H1 (cell line): Measurements from ENCODE around the gene CACNA1C. TPM values are rescaled to one million over a fixed set of nuclear protein-coding genes. Genes with fewer than 3 reads are reported as not detected.
"Not testable (repeated sequence)": the region's sequence is repeated elsewhere in the genome, so short reads cannot be mapped to it uniquely, and the experiment has no call there.

Source experiments
- CTCF ChIA-PET: fragments of 300-600 bp; sonication (Branson Sonifier 250); formaldehyde crosslinking; loops from one replicate; lab custom pipeline; 2021; ENCODE audit not compliant: partially characterized antibody; lab: Charles Lee
- POLR2A ChIA-PET: fragments of 300-600 bp; sonication (Branson Sonifier 250); formaldehyde crosslinking; loops from one replicate; lab custom pipeline; 2021; ENCODE audit warnings: inconsistent platforms; ENCODE audit not compliant: partially characterized antibody; lab: Charles Lee
- DNase-seq, 2 experiments: peaks; one replicate each; pipeline versions ENCODE4 v3.0.0 to v3.0.0-alpha.2; 2010 to 2022; ENCODE audit warnings: low spot score in 2 of 2, low read depth in 1 of 2, mixed read lengths in 1 of 2
- FAIRE-seq: peaks from 2 replicates; lab custom pipeline; 2011; peaks lifted over from hg19 to GRCh38; lab: Jason Lieb, UNC
- H2AFZ ChIP-seq: 2 replicates; pipeline ENCODE4 v1.8.1; 2012; ENCODE audit warnings: low read length, inconsistent platforms
- H2AK5ac ChIP-seq: 2 replicates; pipeline ENCODE4 v1.6.1; 2013; ENCODE audit warnings: low read depth, low read length
- H2BK120ac ChIP-seq: replicated peaks from 2 replicates; pipeline ENCODE3; 2013; ENCODE audit warnings: low read depth, low read length, inconsistent platforms
- H2BK12ac ChIP-seq: 2 replicates; pipeline ENCODE4 v1.6.1; 2013; ENCODE audit warnings: low read depth, low read length
- H2BK15ac ChIP-seq: 2 replicates; pipeline ENCODE4 v1.6.1; 2013; ENCODE audit warnings: low read length
- H2BK20ac ChIP-seq: 2 replicates; pipeline ENCODE4 v1.6.1; 2013; ENCODE audit warnings: low read length
- H2BK5ac ChIP-seq: 2 replicates; pipeline ENCODE4 v1.6.1; 2013; ENCODE audit warnings: low read depth, low read length
- H3K14ac ChIP-seq: 2 replicates; pipeline ENCODE4 v1.6.1; 2013; ENCODE audit warnings: inconsistent platforms; ENCODE audit not compliant: insufficient read length
- H3K18ac ChIP-seq: 2 replicates; pipeline ENCODE4 v1.6.1; 2013; ENCODE audit warnings: low read length; ENCODE audit errors: extremely low read depth
- H3K23ac ChIP-seq: 2 replicates; pipeline ENCODE4 v1.6.1; 2013; ENCODE audit warnings: inconsistent platforms; ENCODE audit not compliant: insufficient read length
- H3K23me2 ChIP-seq: 2 replicates; pipeline ENCODE4 v1.6.1; 2013; ENCODE audit warnings: low read depth, low read length
- H3K27ac ChIP-seq: 2 replicates; pipeline ENCODE4 v1.6.1; 2011; ENCODE audit warnings: low read depth, low read length, inconsistent platforms
- H3K27me3 ChIP-seq, 4 experiments: replicated peaks in 1 of 4; 1 replicate in 1 of 4; 2 replicates in 3 of 4; pipeline versions ENCODE4 v1.6.1 to v1.8.1; 2011 to 2013; ENCODE audit warnings: low read length in 3 of 4, mild to moderate bottlenecking in 3 of 4, inconsistent platforms in 2 of 4, mixed read lengths in 2 of 4, moderate library complexity in 1 of 4; ENCODE audit not compliant: control insufficient read depth in 3 of 4, insufficient read depth in 3 of 4; ENCODE audit errors: extremely low read depth in 1 of 4
- H3K36me3 ChIP-seq, 4 experiments: 2 replicates each; pipeline versions ENCODE4 v1.6.1 to v1.8.1; 2011 to 2013; ENCODE audit warnings: mild to moderate bottlenecking in 4 of 4, low read length in 3 of 4, moderate library complexity in 2 of 4, control low read depth in 1 of 4, inconsistent platforms in 1 of 4; ENCODE audit not compliant: insufficient read depth in 4 of 4, control insufficient read depth in 2 of 4
- H3K4ac ChIP-seq: replicated peaks from 2 replicates; pipeline ENCODE3; 2013; ENCODE audit warnings: low read length, low read depth, mixed read lengths, inconsistent platforms; ENCODE audit not compliant: insufficient read length
- H3K4me1 ChIP-seq, 4 experiments: replicated peaks in 1 of 4; 1 replicate in 1 of 4; 2 replicates in 3 of 4; pipeline versions ENCODE4 v1.6.1 to v1.8.1; 2011 to 2013; ENCODE audit warnings: low read length in 3 of 4, inconsistent platforms in 2 of 4, mixed read lengths in 1 of 4; ENCODE audit not compliant: insufficient read depth in 4 of 4, control insufficient read depth in 3 of 4
- H3K4me2 ChIP-seq, 2 experiments: 2 replicates each; pipeline versions ENCODE4 v1.6.1 to v1.8.1; 2011 to 2013; ENCODE audit warnings: low read depth in 2 of 2, low read length in 2 of 2, control low read depth in 1 of 2, inconsistent platforms in 1 of 2, mild to moderate bottlenecking in 1 of 2; ENCODE audit not compliant: insufficient read depth in 1 of 2
- H3K4me3 ChIP-seq, 4 experiments: fragments of 200-600, 300-600 bp in 1 of 4; sonication (generic), shearing (Covaris generic), sonication (Bioruptor Twin) in 1 of 4; 2 replicates each; pipeline versions ENCODE4 v1.5.1 to v1.8.1; 2011 to 2016; ENCODE audit warnings: low read length in 4 of 4, low read depth in 3 of 4, control low read depth in 2 of 4, inconsistent platforms in 2 of 4, mild to moderate bottlenecking in 2 of 4, mixed read lengths in 1 of 4, moderate library complexity in 1 of 4; ENCODE audit not compliant: insufficient read depth in 2 of 4; ENCODE audit errors: extremely low read depth in 1 of 4
- H3K56ac ChIP-seq: replicated peaks from 2 replicates; pipeline ENCODE3; 2013; ENCODE audit warnings: low read depth, mild to moderate bottlenecking, mixed read lengths, low read length, inconsistent platforms; ENCODE audit not compliant: insufficient read length
- H3K79me1 ChIP-seq: 2 replicates; pipeline ENCODE4 v1.6.1; 2013; ENCODE audit warnings: low read depth, low read length, control low read depth
- H3K79me2 ChIP-seq, 2 experiments: 2 replicates each; pipeline versions ENCODE4 v1.6.1 to v1.8.1; 2012 to 2013; ENCODE audit warnings: low read length in 2 of 2, mild to moderate bottlenecking in 2 of 2, inconsistent platforms in 1 of 2; ENCODE audit not compliant: insufficient read depth in 2 of 2, control insufficient read depth in 1 of 2
- H3K9ac ChIP-seq, 4 experiments: replicated peaks in 1 of 4; 1 replicate in 1 of 4; 2 replicates in 3 of 4; pipeline versions ENCODE4 v1.6.1 to v1.8.1; 2011 to 2013; ENCODE audit warnings: low read depth in 3 of 4, low read length in 3 of 4, control low read depth in 2 of 4, mild to moderate bottlenecking in 2 of 4, moderate library complexity in 2 of 4, inconsistent platforms in 1 of 4; ENCODE audit errors: extremely low read depth in 1 of 4
- H3K9me3 ChIP-seq, 2 experiments: 2 replicates each; pipeline versions ENCODE4 v1.6.1 to v1.8.1; 2012 to 2013; ENCODE audit warnings: mild to moderate bottlenecking in 2 of 2, moderate library complexity in 2 of 2, control low read depth in 1 of 2, inconsistent platforms in 1 of 2, low read depth in 1 of 2, low read length in 1 of 2, mixed read lengths in 1 of 2; ENCODE audit not compliant: insufficient read depth in 2 of 2
- H4K20me1 ChIP-seq, 2 experiments: replicated peaks in 1 of 2; 2 replicates each; pipeline versions ENCODE3 to v1.8.1; 2011 to 2013; ENCODE audit warnings: inconsistent platforms in 2 of 2, low read length in 2 of 2, mild to moderate bottlenecking in 1 of 2; ENCODE audit not compliant: insufficient read depth in 2 of 2, control insufficient read depth in 1 of 2
- H4K5ac ChIP-seq: 2 replicates; pipeline ENCODE4 v1.6.1; 2013; ENCODE audit warnings: low read length, low read depth, mixed read lengths, inconsistent platforms; ENCODE audit not compliant: insufficient read length
- H4K8ac ChIP-seq: 2 replicates; pipeline ENCODE4 v1.8.0; 2013; ENCODE audit warnings: mild to moderate bottlenecking, moderate library complexity, low read length, inconsistent platforms; ENCODE audit not compliant: insufficient read depth; ENCODE audit errors: extremely low read depth
- H4K91ac ChIP-seq: replicated peaks from 2 replicates; pipeline ENCODE3; 2013; ENCODE audit warnings: low read length, mixed read lengths, inconsistent platforms; ENCODE audit not compliant: insufficient read length
- WGBS, 2 experiments: shearing (Covaris generic) in 1 of 2; methylation state at CpG; one replicate each; pipeline versions ENCODE4 v1.1.6 to v1.1.7; 2013 to 2015; ENCODE audit warnings: low lambda C conversion rate in 2 of 2, mixed read lengths in 2 of 2, inconsistent platforms in 1 of 2, low coverage in 1 of 2, missing lambda C conversion rate in 1 of 2; ENCODE audit not compliant: insufficient replicate concordance in 2 of 2, insufficient coverage in 1 of 2, insufficient read length in 1 of 2; ENCODE audit errors: extremely low coverage in 1 of 2, missing lambda C conversion rate in 1 of 2; 5-methylcytosine and 5-hydroxymethylcytosine counted together
- polyA plus RNA-seq, 7 experiments: library from polyadenylated mRNA; depleted of rRNA in 3 of 7; stranded (reverse) in 5 of 7; unstranded in 2 of 7; fragments of >200 nt in 5 of 7; fragments of 200-250 nt in 2 of 7; gene quantifications; 1 replicate in 5 of 7; 2 replicates in 1 of 7; 4 replicates in 1 of 7; pipeline versions ENCODE4 v1.2.1 to v1.2.3, GENCODE V29; 2011 to 2013; ENCODE audit warnings: missing spikeins in 2 of 7, mixed read lengths in 2 of 7
- total RNA-seq: library from RNA; stranded (reverse); fragmentation: NEBNext Ultra II Directional; extraction: Animal tissue kit (Norgen Biotek cat#: 25700); gene quantifications from 2 replicates; pipeline ENCODE4 v1.2.1, GENCODE V29; 2021

Gene CACNA1C
- total and polyA plus RNA-seq, 2 of the 8 experiments (the other 6 are each of a cell fraction or from before 2014, with no cell fraction given): 1.3 TPM

GRCh38 chr12:2685620-2686279, 633.0 kb downstream of the CACNA1C start:
- H2BK20ac ChIP-seq, H2BK120ac ChIP-seq, H3K9me3 ChIP-seq, H2BK15ac ChIP-seq, H3K27ac ChIP-seq, H3K4me1 ChIP-seq, H3K23ac ChIP-seq, H2AK5ac ChIP-seq, H3K79me1 ChIP-seq, H4K91ac ChIP-seq, H3K23me2 ChIP-seq, H2BK5ac ChIP-seq, H4K5ac ChIP-seq, H3K27me3 ChIP-seq, H3K18ac ChIP-seq, H4K8ac ChIP-seq, H3K4ac ChIP-seq, H3K56ac ChIP-seq, H3K79me2 ChIP-seq, H3K4me3 ChIP-seq, FAIRE-seq, H3K9ac ChIP-seq, H2BK12ac ChIP-seq, H4K20me1 ChIP-seq, H3K36me3 ChIP-seq, H3K14ac ChIP-seq, H3K4me2 ChIP-seq, H2AFZ ChIP-seq: not testable (repeated sequence)
- POLR2A ChIA-PET: interaction anchor here (1.1 kb wide), 1 partner anchor 69 kb away, joined by 3 read pairs; no protein-coding TSS in a partner anchor
- CTCF ChIA-PET: interaction anchor here (0.5 to 6.3 kb wide), 8 partner anchors 45 to 394 kb away, joined by 3 to 43 read pairs (median 4); no protein-coding TSS in a partner anchor
- peak in 1 of 2 experiments; percentile 39 for DNase-seq
- WGBS, 2 experiments: 86% methylated on average over 17 of the region's 20 CpGs; no CpG with 5 or more reads in 1 of the 2 experiments
